Measurements from ENCODE around the gene NRG3.
"Not testable (repeated sequence)": the region's sequence is repeated elsewhere in the genome, so short reads cannot be mapped to it uniquely, and the experiment has no call there.

Gene NRG3

GRCh38 chr10:82294874-82295378 lies 419.9 kb downstream of the NRG3 start:
- no peak for DNase-seq

GRCh38 chr10:82308641-82309040 lies 433.6 kb downstream of the NRG3 start:
- no peak for DNase-seq

- DNase-seq: no peak
These were observed 435.8 kb downstream of the NRG3 start for GRCh38 chr10:82310839-82311238.

- DNase-seq: no peak
These were observed 438.4 kb downstream of the NRG3 start for GRCh38 chr10:82313401-82313800.

GRCh38 chr10:82318534-82318933 lies 443.5 kb downstream of the NRG3 start:
- DNase-seq: no peak

- DNase-seq: no peak
These were observed 444.1 kb downstream of the NRG3 start for GRCh38 chr10:82319074-82319473.

- no peak for DNase-seq
These were observed 444.6 kb downstream of the NRG3 start for GRCh38 chr10:82319562-82319961.

- no peak for DNase-seq
These were observed 446.7 kb downstream of the NRG3 start for GRCh38 chr10:82321724-82322123.

GRCh38 chr10:82331716-82332115 lies 456.7 kb downstream of the NRG3 start:
- DNase-seq: no peak

GRCh38 chr10:82335831-82336230 lies 460.8 kb downstream of the NRG3 start:
- DNase-seq: no peak

- no peak for DNase-seq
These were observed 465.2 kb downstream of the NRG3 start for GRCh38 chr10:82340166-82340565.

GRCh38 chr10:82349590-82349989 lies 474.6 kb downstream of the NRG3 start:
- not testable (repeated sequence) for DNase-seq

- DNase-seq: no peak
These were observed 478.4 kb downstream of the NRG3 start for GRCh38 chr10:82353381-82353780.

- DNase-seq: no peak
These were observed 483.6 kb downstream of the NRG3 start for GRCh38 chr10:82358486-82359099.

GRCh38 chr10:82361256-82361655 lies 486.3 kb downstream of the NRG3 start:
- no peak for DNase-seq

- no peak for DNase-seq
These were observed 502.6 kb downstream of the NRG3 start for GRCh38 chr10:82377608-82378007.

- DNase-seq: no peak
These were observed 503.2 kb downstream of the NRG3 start for GRCh38 chr10:82378146-82378545.

GRCh38 chr10:82383350-82383749 lies 508.4 kb downstream of the NRG3 start:
- no peak for DNase-seq

- DNase-seq: no peak
These were observed 516.1 kb downstream of the NRG3 start for GRCh38 chr10:82390866-82391658.

GRCh38 chr10:82391971-82392370 lies 517.0 kb downstream of the NRG3 start:
- no peak for DNase-seq

GRCh38 chr10:82392533-82392932 lies 517.5 kb downstream of the NRG3 start:
- DNase-seq: no peak

GRCh38 chr10:82394122-82394521 lies 519.1 kb downstream of the NRG3 start:
- DNase-seq: no peak

- DNase-seq: no peak
These were observed 520.0 kb downstream of the NRG3 start for GRCh38 chr10:82394987-82395386.

- no peak for DNase-seq
These were observed 521.9 kb downstream of the NRG3 start for GRCh38 chr10:82396886-82397285.
